ENCODE results near the gene DEXI. TPM values are rescaled to one million over a fixed set of nuclear protein-coding genes. Genes with fewer than 3 reads are reported as not detected.

Gene DEXI
- total and polyA plus RNA-seq, 2 of the 13 experiments (the other 11 are each of a cell fraction or from before 2014, with no cell fraction given): 51.5 to 70.4 TPM

- TF ChIP-seq ZXDC (CRISPR knock-in tag; IDR thresholded peaks at IDR 0.05) (no peak), TEAD2 (CRISPR knock-in tag; IDR thresholded peaks at IDR 0.05) (no peak), HCFC1 (IDR thresholded peaks at IDR 0.05; ENCODE audit: low read depth, low read length) (peak; percentile 100), TEAD3 (CRISPR knock-in tag; optimal IDR thresholded peaks at IDR 0.05; ENCODE audit: borderline replicate concordance) (peak; percentile 97), SATB2 (CRISPR knock-in tag; IDR thresholded peaks at IDR 0.05) (no peak), KDM4B (CRISPR knock-in tag; IDR thresholded peaks at IDR 0.05) (peak; percentile 98), ZSCAN12 (CRISPR knock-in tag; IDR thresholded peaks at IDR 0.05) (no peak), STAG1 (CRISPR knock-in tag; IDR thresholded peaks at IDR 0.05) (peak; percentile 7; the same call in 1 of the 2 replicates), ZIK1 (CRISPR knock-in tag; IDR thresholded peaks at IDR 0.05; ENCODE audit: borderline replicate concordance, low read depth) (peak; percentile 90; the same call in 1 of the 2 replicates), HNRNPUL1 (IDR thresholded peaks at IDR 0.05; ENCODE audit: low read depth, low read length) (peak; percentile 65; the same call in 1 of the 2 replicates), CEBPZ (IDR thresholded peaks at IDR 0.05; ENCODE audit: low read length) (no peak), MZF1 (CRISPR knock-in tag; IDR thresholded peaks at IDR 0.05; ENCODE audit: borderline replicate concordance) (no peak), MEIS2 (CRISPR knock-in tag; IDR thresholded peaks at IDR 0.05) (peak; percentile 92), REPIN1 (CRISPR knock-in tag; IDR thresholded peaks at IDR 0.05; ENCODE audit: borderline replicate concordance, low read depth) (peak; percentile 96), SNRNP70 (IDR thresholded peaks at IDR 0.05; ENCODE audit: low read depth, low read length) (no peak), CC2D1A (CRISPR knock-in tag; IDR thresholded peaks at IDR 0.05) (no peak), ZNF180 (CRISPR knock-in tag; IDR thresholded peaks at IDR 0.05; ENCODE audit: borderline replicate concordance, low read depth) (0 out of 2 replicates have a peak, but pooled peaks have one; percentile 73), THAP7 (CRISPR knock-in tag; IDR thresholded peaks at IDR 0.05) (0 out of 2 replicates have a peak, but pooled peaks have one; percentile 35), ZNF558 (CRISPR knock-in tag; IDR thresholded peaks at IDR 0.05; ENCODE audit: borderline replicate concordance) (no peak), GTF3A (CRISPR knock-in tag; conservative IDR thresholded peaks at IDR 0.05) (peak; percentile 97; the same call in 1 of the 2 replicates), ZNF33B (CRISPR knock-in tag; IDR thresholded peaks at IDR 0.05) (peak; percentile 80; the same call in 1 of the 2 replicates), GTF2F1 (IDR thresholded peaks at IDR 0.05; ENCODE audit: low read length) (no peak), ZMAT5 (CRISPR knock-in tag; IDR thresholded peaks at IDR 0.05; ENCODE audit: borderline replicate concordance, low read depth) (no peak), RELA (CRISPR knock-in tag; IDR thresholded peaks at IDR 0.05) (peak; percentile 87)
Measured at GRCh38 chr16:10944249-10945064, 2.2 kb upstream of the DEXI start, which contains the start of gene CLEC16A (continued).
